Activated naive CD8-positive, alpha-beta T cell treated with anti-CD3 and anti-CD28 coated beads, Interleukin-2, amount 50 U/mL, for 16 hours (primary cell): Measurements from ENCODE around the gene USP32.

Experiments
- DNase-seq: peaks from one replicate; pipeline ENCODE4 v3.0.0-alpha.2; 2020; ENCODE audit warnings: low read depth, low spot score

The USP32 gene

GRCh38 chr17:60135151-60135950 lies 256.6 kb downstream of the USP32 start:
- peak; percentile 63 for DNase-seq

- no peak for DNase-seq
These were observed 257.4 kb downstream of the USP32 start for GRCh38 chr17:60134396-60135150.

GRCh38 chr17:60130466-60130865 lies 261.5 kb downstream of the USP32 start:
- no peak for DNase-seq

- DNase-seq: no peak
These were observed 262.8 kb downstream of the USP32 start for GRCh38 chr17:60129164-60129563.
